CD4-positive, alpha-beta T cell treated with Interferon alpha-2 for 1 hour (primary cell): ENCODE results near the gene RAI14.
"Not testable (repeated sequence)": the region's sequence is repeated elsewhere in the genome, so short reads cannot be mapped to it uniquely, and the experiment has no call there.

Experiments used
- DNase-seq, 2 donors: peaks; one replicate each; pipeline ENCODE4 v3.0.0-alpha.2; 2020 to 2022

RAI14 gene

DNA sequence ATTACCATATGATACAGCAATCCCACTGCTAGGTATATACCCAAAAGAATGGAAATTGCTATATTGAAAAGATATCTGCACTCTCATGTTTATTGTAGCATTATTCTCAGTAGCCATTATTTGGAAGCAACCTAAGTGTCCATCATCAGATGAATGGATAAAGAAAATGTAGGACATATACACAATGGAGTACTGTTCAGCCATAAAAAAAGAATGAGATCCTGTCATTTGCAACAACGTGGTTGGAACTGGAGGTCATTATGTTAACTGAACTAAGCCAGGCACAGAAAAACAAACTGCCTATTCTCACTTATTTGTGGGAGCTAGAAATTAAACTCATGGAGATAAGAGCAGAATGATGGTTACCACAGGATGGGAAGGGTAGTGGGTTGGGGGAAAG, 119.8 kb downstream of the RAI14 start:
- DNase-seq, result no peak

DNA sequence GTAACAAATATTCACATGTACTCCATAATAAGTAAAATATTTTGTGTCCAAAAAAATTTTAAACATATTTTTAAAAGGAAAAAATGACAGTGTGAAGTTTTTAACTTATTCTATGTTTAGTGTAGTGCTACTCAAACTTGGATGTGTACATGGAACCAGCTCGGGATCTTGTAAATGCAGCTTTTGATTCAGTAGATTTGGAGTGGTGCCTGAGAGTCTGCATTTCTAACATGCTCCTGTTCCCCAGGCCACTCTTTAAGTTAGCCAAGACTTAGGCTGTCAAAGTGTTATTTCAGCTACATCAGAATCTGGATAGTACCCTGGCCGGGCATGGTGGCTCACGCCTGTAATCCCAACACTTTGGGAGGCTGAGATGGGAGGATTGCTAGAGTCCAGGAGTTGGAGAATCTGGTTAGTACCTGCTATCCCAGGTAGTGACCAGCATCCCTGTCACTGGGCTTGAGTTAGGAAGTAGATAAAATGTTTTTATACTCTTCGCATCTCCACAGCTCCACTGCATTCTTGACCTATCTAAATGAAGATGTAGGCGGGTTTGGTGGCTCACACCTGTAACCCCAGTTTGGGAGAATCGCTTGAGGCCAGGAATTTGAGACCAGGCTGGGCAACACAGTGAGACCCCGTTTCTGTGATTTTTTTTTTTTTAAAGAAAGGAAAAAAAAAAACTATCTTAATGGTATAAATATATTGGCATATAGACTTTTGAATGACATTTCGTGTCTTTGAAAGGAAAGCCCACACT, 122.1 kb downstream of the RAI14 start:
- DNase-seq, result no peak

DNA sequence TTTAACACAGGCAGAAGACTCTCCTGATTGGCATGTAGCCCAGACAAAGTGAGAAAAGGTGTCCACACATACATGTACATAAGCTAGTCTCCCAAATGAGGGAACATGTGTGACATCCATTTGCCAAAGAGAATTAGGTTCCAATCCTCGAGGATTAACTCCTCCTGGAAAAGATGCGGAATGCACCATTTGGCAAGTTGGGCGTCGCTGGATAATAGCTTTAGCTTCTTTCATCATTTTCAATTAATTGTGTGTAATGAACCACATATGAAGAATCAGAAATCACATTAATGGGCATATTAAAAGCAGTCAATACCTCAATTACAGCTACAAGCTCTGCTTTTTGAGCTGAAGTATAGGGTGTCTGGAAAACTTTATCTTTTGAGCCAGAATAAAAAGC, 127.8 kb downstream of the RAI14 start:
- DNase-seq, result not testable (repeated sequence)

- no peak for DNase-seq
Observed at GRCh38 chr5:34787035-34787434, 130.9 kb downstream of the RAI14 start.

GRCh38 chr5:34789021-34789531, 132.9 kb downstream of the RAI14 start:
- DNase-seq, result no peak

GRCh38 chr5:34789639-34790038, 133.5 kb downstream of the RAI14 start:
- DNase-seq, result no peak

DNA sequence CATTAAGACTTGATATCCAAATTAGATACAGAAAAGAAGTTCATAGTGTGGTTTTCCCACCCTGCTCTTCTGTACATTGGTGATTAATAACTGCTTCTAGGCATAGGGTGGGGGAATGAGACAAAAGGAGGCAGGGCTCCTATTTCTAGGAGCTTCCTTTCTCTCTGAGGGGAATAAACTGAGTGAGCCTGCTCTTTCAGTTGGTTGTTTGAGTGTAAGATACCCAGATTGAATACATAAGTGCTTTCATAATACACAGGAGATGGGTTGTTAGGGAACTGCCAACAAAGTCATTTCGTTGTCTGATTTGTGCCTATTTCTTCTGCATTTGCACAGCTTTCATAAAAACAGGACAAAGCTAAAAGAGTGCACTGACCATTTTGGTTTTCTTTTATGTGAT, 133.9 kb downstream of the RAI14 start:
- no peak for DNase-seq

DNA sequence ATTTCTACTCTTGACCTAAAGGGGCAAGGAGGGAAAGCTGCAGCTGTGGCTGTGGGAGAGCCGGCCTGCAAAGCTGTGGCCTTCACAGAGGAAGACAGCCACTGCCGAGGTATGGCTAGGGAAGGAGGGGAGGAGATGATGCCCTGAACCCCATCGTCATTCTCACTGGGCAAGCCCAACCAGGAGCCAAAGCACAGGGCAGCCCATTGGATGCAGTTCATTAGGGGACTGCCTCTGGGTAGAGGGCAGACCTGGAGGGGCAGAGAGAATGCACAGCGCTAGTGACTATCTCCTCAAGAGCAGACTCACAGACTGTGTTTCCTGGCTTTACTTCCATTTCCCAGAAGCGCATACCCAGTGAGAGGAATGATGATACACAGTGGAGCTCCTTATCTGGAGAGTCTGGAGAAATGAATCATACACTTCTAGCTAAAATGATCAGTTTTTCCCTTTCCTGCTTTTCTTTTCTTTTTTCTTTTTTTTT, 135.7 kb downstream of the RAI14 start:
- no peak for DNase-seq

DNA sequence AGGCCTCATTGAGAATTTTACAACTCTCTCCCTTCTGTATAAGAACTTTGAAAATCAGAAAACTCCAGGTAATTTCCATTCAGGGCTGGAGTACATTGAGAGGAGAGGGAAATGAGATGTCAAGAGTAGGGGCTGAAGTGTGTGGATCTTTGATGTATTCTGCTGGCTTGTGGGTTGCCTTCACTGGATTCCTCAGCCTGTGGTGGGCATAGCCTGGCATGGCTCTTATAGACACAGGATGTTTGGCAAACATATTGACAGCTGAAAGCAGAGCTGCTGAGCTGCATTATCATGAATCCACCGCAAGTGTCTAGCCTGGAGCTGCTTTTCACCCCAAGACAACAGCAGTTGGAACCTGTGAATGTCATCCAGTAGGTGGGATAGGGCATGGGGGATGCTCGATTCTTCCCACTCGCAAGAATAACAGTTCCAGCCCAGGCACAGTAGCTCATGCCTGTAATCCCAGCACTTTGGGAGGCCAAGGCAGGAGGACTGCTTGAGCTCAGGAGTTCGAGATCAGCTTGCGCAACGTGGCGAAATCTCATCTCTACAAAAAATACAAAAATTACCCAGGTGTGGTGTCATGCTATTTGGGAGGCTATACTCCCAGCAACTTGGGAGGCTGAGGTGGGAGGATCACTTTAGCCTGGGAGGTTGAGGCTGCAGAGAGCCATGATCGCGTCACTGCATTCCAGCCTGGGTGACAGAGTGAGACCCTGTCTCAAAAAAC, 146.9 kb downstream of the RAI14 start:
- no peak for DNase-seq

GRCh38 chr5:34803974-34804732, 148.0 kb downstream of the RAI14 start:
- no peak for DNase-seq

DNA sequence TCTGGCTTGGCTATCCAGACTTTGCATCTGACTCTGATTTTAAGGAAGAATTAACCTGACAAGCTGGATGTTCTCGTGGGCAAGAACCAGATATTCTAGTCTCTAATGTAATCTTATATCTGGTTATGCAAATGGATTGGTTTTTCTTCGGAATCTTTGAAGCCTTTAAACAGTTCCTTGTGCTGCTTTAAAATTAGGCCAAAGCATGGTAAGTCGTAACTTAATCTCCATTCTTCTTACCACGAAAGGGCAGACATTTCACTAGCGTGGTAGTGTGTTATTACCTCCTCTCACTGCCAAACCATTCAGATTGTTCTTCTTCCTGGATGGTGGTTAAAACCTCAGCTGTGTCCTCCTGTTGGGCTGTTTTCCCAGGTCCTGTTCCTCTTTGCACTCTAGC, 148.8 kb downstream of the RAI14 start:
- DNase-seq, result no peak

DNA sequence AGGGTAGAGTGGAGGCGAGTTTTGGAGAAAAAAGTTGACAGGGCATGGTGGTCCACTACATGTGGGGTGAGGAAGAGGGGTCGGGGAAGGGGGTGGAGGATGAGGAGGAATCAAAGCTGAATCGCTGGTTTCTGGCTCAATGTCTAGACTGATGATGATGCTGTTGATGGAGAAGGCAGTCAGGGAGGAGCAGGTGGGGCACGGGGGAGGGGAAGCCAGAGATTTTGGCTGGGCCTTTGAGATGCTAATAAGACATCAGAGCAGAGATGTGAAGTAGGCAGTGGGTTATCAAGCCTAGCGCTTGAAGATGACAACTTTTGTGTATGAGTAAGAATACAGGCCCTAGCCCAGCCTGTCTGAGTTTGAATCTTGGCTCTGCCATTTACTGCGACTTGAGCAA, 150.4 kb downstream of the RAI14 start:
- DNase-seq, result no peak

- no peak for DNase-seq
Observed at GRCh38 chr5:34811706-34812105, 155.6 kb downstream of the RAI14 start.

DNA sequence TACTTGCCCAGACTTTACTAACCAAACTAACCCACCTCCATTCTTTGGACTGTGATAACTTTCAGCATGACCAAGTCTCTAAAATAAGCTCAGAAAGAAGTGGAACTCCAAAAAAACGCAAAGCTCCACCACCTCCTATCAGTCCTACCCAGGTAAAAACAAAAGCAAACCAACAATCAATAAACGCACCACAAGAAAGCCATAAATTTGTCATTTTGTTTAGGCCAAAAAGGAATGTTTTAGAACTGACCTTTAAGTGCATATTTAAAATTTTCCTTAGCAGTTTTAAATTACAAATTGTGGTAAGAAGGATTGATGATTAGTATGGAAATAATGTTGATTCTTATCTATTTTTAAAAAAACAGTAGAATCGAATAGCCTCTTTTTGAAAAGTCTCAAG, 157.4 kb downstream of the RAI14 start:
- DNase-seq, result no peak

DNA sequence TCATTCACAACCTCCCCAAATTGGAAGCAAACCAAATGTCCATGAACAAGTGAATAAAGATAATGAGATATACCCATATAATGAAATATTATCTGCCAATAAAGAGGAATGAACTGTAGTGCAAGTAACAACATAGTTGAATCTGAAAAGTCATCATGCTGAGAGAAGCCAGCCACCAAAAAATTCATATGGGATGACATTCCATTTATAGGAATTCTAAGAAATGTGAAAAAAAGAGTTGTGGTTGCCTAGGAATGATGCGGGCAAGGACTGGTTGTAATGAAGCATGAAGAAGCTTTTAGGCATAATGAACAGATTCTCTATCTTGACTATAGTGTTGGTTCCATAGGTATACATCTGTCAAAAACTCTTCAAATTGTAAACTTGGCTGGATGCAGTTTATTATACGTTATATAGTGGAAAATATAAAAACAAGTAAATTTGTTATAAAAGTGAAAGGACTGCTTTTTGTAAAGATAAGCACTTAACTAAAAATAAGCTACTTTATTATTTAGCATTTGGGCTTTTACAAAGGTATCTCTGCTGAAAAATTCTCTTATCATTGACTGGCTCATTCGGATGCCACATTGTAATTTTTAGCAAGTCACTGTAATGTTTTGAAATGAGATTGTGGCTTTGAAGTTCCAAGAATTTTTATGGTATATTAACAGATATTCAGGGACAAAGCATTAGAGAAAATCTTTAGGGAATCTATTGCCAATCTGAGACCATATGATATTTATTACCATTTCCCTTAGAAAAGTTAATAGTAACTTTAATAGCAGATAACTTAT, 161.6 kb downstream of the RAI14 start:
- no peak for DNase-seq

GRCh38 chr5:34818717-34819116, 162.6 kb downstream of the RAI14 start:
- no peak for DNase-seq

DNA sequence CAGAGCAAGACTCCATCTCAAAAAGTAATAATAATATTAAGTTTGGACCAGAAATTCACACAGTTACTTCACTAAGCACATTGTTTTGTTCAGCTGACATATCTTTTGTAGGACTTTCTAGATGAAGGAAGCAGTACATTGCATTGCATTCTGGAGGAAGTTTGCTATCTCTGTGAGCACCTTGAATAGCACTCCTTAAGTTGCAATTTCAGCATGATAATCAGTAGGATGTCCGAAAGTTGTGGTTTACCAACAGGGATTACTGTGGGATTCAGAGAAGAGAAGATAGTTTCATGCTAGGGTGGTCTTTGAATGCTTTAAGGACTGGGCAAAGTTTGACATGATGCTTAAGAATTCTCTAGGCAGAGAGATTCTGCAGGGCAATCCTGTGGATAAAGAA, 164.5 kb downstream of the RAI14 start:
- DNase-seq, result no peak

DNA sequence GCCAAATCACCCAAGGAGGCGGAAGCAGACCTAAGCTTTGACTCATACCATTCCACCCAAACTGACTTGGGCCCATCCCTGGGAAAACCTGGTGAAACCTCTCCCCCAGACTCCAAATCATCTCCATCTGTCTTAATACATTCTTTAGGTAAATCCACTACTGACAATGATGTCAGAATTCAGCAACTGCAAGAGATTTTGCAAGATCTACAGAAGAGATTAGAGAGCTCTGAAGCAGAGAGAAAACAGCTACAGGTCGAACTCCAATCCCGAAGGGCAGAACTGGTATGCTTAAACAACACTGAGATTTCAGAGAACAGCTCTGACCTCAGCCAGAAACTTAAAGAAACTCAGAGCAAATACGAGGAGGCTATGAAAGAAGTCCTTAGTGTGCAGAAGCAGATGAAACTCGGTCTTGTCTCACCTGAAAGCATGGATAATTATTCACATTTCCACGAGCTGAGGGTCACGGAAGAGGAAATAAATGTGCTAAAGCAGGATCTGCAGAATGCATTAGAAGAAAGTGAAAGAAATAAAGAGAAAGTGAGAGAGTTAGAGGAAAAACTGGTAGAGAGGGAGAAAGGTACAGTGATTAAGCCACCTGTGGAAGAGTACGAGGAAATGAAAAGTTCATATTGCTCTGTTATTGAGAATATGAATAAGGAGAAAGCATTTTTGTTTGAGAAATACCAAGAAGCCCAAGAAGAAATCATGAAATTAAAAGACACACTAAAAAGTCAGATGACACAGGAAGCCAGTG, 167.0 kb downstream of the RAI14 start:
- no peak for DNase-seq

- DNase-seq, result no peak
Observed at GRCh38 chr5:34826347-34826746, 170.2 kb downstream of the RAI14 start.

- DNase-seq, result no peak
Observed at GRCh38 chr5:34827588-34828506, 171.7 kb downstream of the RAI14 start.

GRCh38 chr5:34830827-34831226, 174.7 kb downstream of the RAI14 start:
- DNase-seq, result not testable (repeated sequence)
